GM21367 (cell line): ENCODE results near the gene CDKAL1.

Source experiments
- ATAC-seq: cut with Tn5 transposase; IDR thresholded peaks from one replicate; pipeline ENCODE4 v1.9.1; 2021; ENCODE audit not compliant: unreplicated experiment

Gene CDKAL1

GRCh38 chr6:21121636-21122136 lies 587.4 kb downstream of the CDKAL1 start:
- no peak for ATAC-seq

- ATAC-seq: no peak
Measured at GRCh38 chr6:21123507-21124436, 589.5 kb downstream of the CDKAL1 start.

GRCh38 chr6:21128601-21129000 lies 594.3 kb downstream of the CDKAL1 start:
- no peak for ATAC-seq

GRCh38 chr6:21131406-21131805 lies 597.1 kb downstream of the CDKAL1 start:
- no peak for ATAC-seq

- ATAC-seq: no peak
Measured at GRCh38 chr6:21132446-21132845, 598.2 kb downstream of the CDKAL1 start.

- no peak for ATAC-seq
Measured at GRCh38 chr6:21132856-21133838, 598.9 kb downstream of the CDKAL1 start.

GRCh38 chr6:21133901-21134300 lies 599.6 kb downstream of the CDKAL1 start:
- ATAC-seq: no peak

- no peak for ATAC-seq
Measured at GRCh38 chr6:21134356-21134755, 600.1 kb downstream of the CDKAL1 start.

GRCh38 chr6:21135484-21136013 lies 601.3 kb downstream of the CDKAL1 start:
- ATAC-seq: no peak

GRCh38 chr6:21137700-21138335 lies 603.6 kb downstream of the CDKAL1 start:
- ATAC-seq: no peak

- no peak for ATAC-seq
Measured at GRCh38 chr6:21138336-21139069, 604.2 kb downstream of the CDKAL1 start.

GRCh38 chr6:21140966-21141365 lies 606.7 kb downstream of the CDKAL1 start:
- ATAC-seq: no peak

GRCh38 chr6:21141616-21142303 lies 607.5 kb downstream of the CDKAL1 start:
- no peak for ATAC-seq

- ATAC-seq: no peak
Measured at GRCh38 chr6:21142741-21143140, 608.5 kb downstream of the CDKAL1 start.

GRCh38 chr6:21143645-21144044 lies 609.4 kb downstream of the CDKAL1 start:
- ATAC-seq: no peak

- ATAC-seq: no peak
Measured at GRCh38 chr6:21144928-21145327, 610.7 kb downstream of the CDKAL1 start.

GRCh38 chr6:21147995-21148394 lies 613.7 kb downstream of the CDKAL1 start:
- no peak for ATAC-seq

- ATAC-seq: no peak
Measured at GRCh38 chr6:21149470-21149869, 615.2 kb downstream of the CDKAL1 start.

- ATAC-seq: no peak
Measured at GRCh38 chr6:21150667-21151066, 616.4 kb downstream of the CDKAL1 start.
